ENCODE results near the gene C17orf75.

DNA sequence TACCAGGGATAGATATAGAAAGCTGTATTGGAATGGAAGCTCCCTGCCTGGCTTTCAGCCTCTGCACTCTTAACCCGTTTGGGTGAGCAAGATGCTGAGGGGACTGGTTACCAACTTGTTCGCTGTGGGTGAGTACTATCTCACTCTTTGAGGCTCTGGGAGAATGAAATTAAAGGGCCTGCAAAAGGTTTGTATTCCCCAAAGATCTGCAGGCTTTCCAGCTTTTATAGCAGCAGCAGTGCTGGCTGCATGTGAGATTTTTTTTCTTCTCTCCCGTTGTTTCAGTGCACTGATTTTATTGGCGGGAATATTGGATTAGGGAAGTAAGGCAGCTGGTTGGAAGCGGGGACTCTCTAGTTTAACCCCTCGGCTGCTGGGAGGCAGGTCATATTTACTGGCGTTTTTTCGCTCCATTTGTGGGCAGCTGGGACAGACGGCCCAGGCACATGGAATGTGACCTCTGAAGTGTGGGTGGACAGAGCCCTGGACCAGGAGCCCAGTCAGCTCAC is 30.9 kb downstream of the C17orf75 start:
- TF ChIP-seq TAF1 (conservative IDR thresholded peaks at IDR 0.05) (no peak), JUND (IDR thresholded peaks at IDR 0.05) (no peak), HNF4A (conservative IDR thresholded peaks at IDR 0.05) (no peak), ZBTB33 (IDR thresholded peaks at IDR 0.05) (no peak), EGR1 (IDR thresholded peaks at IDR 0.05; ENCODE audit: low read depth in 2 of 2) (no peak), REST (IDR thresholded peaks at IDR 0.05) (no peak), SP1 (IDR thresholded peaks at IDR 0.05) (no peak)
- TF ChIP-seq, protein P1, sequence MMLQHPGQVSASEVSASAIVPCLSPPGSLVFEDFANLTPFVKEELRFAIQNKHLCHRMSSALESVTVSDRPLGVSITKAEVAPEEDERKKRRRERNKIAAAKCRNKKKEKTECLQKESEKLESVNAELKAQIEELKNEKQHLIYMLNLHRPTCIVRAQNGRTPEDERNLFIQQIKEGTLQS (IDR thresholded peaks at IDR 0.05), result no peak
- TF ChIP-seq, protein P2, sequence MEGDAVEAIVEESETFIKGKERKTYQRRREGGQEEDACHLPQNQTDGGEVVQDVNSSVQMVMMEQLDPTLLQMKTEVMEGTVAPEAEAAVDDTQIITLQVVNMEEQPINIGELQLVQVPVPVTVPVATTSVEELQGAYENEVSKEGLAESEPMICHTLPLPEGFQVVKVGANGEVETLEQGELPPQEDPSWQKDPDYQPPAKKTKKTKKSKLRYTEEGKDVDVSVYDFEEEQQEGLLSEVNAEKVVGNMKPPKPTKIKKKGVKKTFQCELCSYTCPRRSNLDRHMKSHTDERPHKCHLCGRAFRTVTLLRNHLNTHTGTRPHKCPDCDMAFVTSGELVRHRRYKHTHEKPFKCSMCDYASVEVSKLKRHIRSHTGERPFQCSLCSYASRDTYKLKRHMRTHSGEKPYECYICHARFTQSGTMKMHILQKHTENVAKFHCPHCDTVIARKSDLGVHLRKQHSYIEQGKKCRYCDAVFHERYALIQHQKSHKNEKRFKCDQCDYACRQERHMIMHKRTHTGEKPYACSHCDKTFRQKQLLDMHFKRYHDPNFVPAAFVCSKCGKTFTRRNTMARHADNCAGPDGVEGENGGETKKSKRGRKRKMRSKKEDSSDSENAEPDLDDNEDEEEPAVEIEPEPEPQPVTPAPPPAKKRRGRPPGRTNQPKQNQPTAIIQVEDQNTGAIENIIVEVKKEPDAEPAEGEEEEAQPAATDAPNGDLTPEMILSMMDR (IDR thresholded peaks at IDR 0.05; ENCODE audit: low read depth, low read length, missing input control), result no peak
- TF ChIP-seq, protein P3, sequence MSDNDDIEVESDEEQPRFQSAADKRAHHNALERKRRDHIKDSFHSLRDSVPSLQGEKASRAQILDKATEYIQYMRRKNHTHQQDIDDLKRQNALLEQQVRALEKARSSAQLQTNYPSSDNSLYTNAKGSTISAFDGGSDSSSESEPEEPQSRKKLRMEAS (IDR thresholded peaks at IDR 0.05), result no peak

All from liver (tissue), 3 donors.